Transverse colon (tissue), 4 donors: ENCODE measurements around the gene CDK10.

Source experiments
- CTCF ChIP-seq, 5 experiments: fragments of 200-600 bp in 3 of 5; fragments of 450-650 bp in 2 of 5; sonication (generic) in 3 of 5; IDR thresholded peaks; 1 replicate in 2 of 5; 2 replicates in 3 of 5; pipeline ENCODE4 v1.5.1; 2016 to 2017; ENCODE audit warnings: antibody characterized with exemption in 5 of 5, inconsistent platforms in 3 of 5, mild to moderate bottlenecking in 2 of 5, moderate library complexity in 1 of 5
- POLR2A ChIP-seq: fragments of 450-650 bp; IDR thresholded peaks from one replicate; pipeline ENCODE4 v1.6.1; 2016; ENCODE audit warnings: antibody characterized with exemption, mild to moderate bottlenecking, moderate library complexity
- POLR2AphosphoS5 ChIP-seq, 3 donors: sonication (generic); formaldehyde crosslinking; IDR thresholded peaks; one replicate each; pipeline ENCODE4 v1.6.1; 2016; ENCODE audit warnings: antibody characterized with exemption in 3 of 3

DNA sequence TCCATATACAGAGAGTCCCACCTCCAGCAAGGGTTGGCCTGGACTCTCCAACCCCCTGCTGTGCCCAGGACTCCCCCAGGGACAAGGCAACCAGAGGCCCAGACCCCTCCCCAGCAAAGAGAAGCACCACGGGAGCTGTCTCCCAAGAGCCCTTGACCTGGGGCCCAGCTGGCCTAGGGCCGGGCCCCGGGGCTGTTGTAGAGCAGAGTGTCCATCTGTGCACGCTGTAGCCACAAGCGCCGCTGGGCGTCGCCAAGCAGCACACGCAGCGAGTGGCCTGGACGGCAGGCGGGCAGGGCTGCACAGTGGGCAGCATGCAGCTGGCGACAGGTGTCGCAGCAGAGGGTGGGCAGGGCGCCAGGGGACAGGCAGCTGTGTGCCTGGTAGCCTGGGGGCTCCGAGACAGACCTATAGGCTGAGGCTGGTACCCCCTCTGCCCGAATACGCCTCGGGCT lies 10.7 kb downstream of the CDK10 start:
- TF ChIP-seq CTCF (IDR thresholded peaks at IDR 0.05) (no peak), POLR2A (no peak), POLR2AphosphoS5 (IDR thresholded peaks at IDR 0.05) (peak in 1 of 3 donors; percentile 23)
